SU-DHL-6 (cell line): Measurements from ENCODE around the gene CCDC81.

ENCODE experiments used
- H2AFZ ChIP-seq: fragments of 200-600 bp; sonication (generic); 2 replicates; pipeline ENCODE4 v1.6.1; 2014; ENCODE audit warnings: low read depth, mild to moderate bottlenecking, moderate library complexity, mixed read lengths, antibody characterized with exemption, low read length; ENCODE audit not compliant: severe bottlenecking
- H3F3A ChIP-seq: fragments of 200-600 bp; shearing (Covaris generic); 2 replicates; pipeline ENCODE4 v1.6.0; 2016; ENCODE audit warnings: antibody characterized with exemption, mild to moderate bottlenecking; ENCODE audit not compliant: insufficient read depth
- H3K27ac ChIP-seq: fragments of 200-600 bp; sonication (generic); 2 replicates; pipeline ENCODE4 v1.5.1; 2016; ENCODE audit warnings: low read depth, mild to moderate bottlenecking, low read length, moderate library complexity, mixed read lengths
- H3K27me3 ChIP-seq: fragments of 200-600 bp; sonication (generic), shearing (Covaris generic); 2 replicates; pipeline ENCODE4 v1.6.0; 2014; ENCODE audit warnings: mild to moderate bottlenecking, low read length
- H3K36me3 ChIP-seq: fragments of 200-600 bp; sonication (generic); 2 replicates; pipeline ENCODE4 v1.6.1; 2014; ENCODE audit warnings: mild to moderate bottlenecking, low read length, mixed read lengths
- H3K4me2 ChIP-seq: fragments of 300-600, 200-600 bp; shearing (Covaris generic), sonication (generic); 2 replicates; pipeline ENCODE4 v1.6.0; 2014; ENCODE audit warnings: low read length, low read depth, mild to moderate bottlenecking; ENCODE audit not compliant: poor library complexity, severe bottlenecking
- H3K4me3 ChIP-seq: fragments of 200-600 bp; sonication (generic); 2 replicates; pipeline ENCODE4 v1.5.1; 2014; ENCODE audit warnings: antibody characterized with exemption, low read length, mild to moderate bottlenecking, mixed read lengths; ENCODE audit not compliant: insufficient read depth, poor library complexity, severe bottlenecking
- H3K79me2 ChIP-seq: fragments of 200-600 bp; sonication (generic); 2 replicates; pipeline ENCODE4 v1.6.1; 2014; ENCODE audit warnings: mild to moderate bottlenecking, low read length, moderate library complexity; ENCODE audit not compliant: insufficient read depth
- H3K9ac ChIP-seq: fragments of 200-600 bp; sonication (generic); 2 replicates; pipeline ENCODE4 v1.7.0; 2014; ENCODE audit warnings: mild to moderate bottlenecking, low read length
- H3K9me2 ChIP-seq: fragments of 200-600 bp; sonication (generic); replicated peaks from 2 replicates; pipeline ENCODE4 v1.6.1; 2014; ENCODE audit warnings: low read length; ENCODE audit not compliant: insufficient read depth
- H3K9me3 ChIP-seq: fragments of 200-600 bp; sonication (generic); 2 replicates; pipeline ENCODE4 v1.6.1; 2014; ENCODE audit warnings: low read length, mixed read lengths; ENCODE audit not compliant: insufficient read depth
- H4K20me1 ChIP-seq: fragments of 200-600 bp; sonication (generic); 2 replicates; pipeline ENCODE4 v1.6.1; 2014; ENCODE audit warnings: low read depth, mild to moderate bottlenecking, antibody characterized with exemption, low read length, moderate library complexity, mixed read lengths
- CTCF ChIP-seq: fragments of 200-600 bp; sonication (generic); IDR thresholded peaks from one replicate; pipeline ENCODE4 v1.5.1; 2017; ENCODE audit warnings: antibody characterized with exemption, mild to moderate bottlenecking, low read length, moderate library complexity; ENCODE audit not compliant: insufficient read depth, poor library complexity, severe bottlenecking
- EZH2phosphoT487 ChIP-seq: fragments of 200-600 bp; sonication (generic), shearing (Covaris generic); conservative IDR thresholded peaks from 2 replicates; pipeline ENCODE4 v1.6.1; 2018; ENCODE audit warnings: mild to moderate bottlenecking, antibody characterized with exemption, low read length, moderate library complexity, mixed read lengths

The CCDC81 gene

GRCh38 chr11:86365546-86365945, 9.1 kb upstream of the CCDC81 start:
- Histone ChIP-seq H2AFZ (no peak overlapping the region), H3K4me2 (no peak overlapping the region), H3K36me3 (no peaks in the 10 kb centered on the region), H3K79me2 (no peaks in the 10 kb centered on the region), H3F3A (no peaks in the 10 kb centered on the region), H3K9ac (no peak overlapping the region), H3K27ac (no peak overlapping the region), H3K9me2 (no peaks in the 10 kb centered on the region), H3K4me3 (no peak overlapping the region), H4K20me1 (no peaks in the 10 kb centered on the region), H3K9me3 (no peaks in the 10 kb centered on the region), H3K27me3 (no peaks in the 10 kb centered on the region)
- no peak for TF ChIP-seq EZH2phosphoT487
- TF ChIP-seq CTCF, result no peak

GRCh38 chr11:86369668-86370067, 5.0 kb upstream of the CCDC81 start:
- Histone ChIP-seq H3F3A (no peaks in the 10 kb centered on the region), H3K9me3 (no peaks in the 10 kb centered on the region), H3K4me2 (no peak overlapping the region), H3K36me3 (no peaks in the 10 kb centered on the region), H2AFZ (no peak overlapping the region), H3K9me2 (no peaks in the 10 kb centered on the region), H3K27me3 (no peaks in the 10 kb centered on the region), H4K20me1 (no peaks in the 10 kb centered on the region), H3K27ac (no peak overlapping the region), H3K4me3 (no peak overlapping the region), H3K79me2 (no peaks in the 10 kb centered on the region), H3K9ac (no peak overlapping the region)
- TF ChIP-seq EZH2phosphoT487, result no peak
- no peak for TF ChIP-seq CTCF

- TF ChIP-seq CTCF (no peak), EZH2phosphoT487 (no peak)
Observed at GRCh38 chr11:86370171-86370570, 4.5 kb upstream of the CCDC81 start.

More at GRCh38 chr11:86370171-86370570, 4.5 kb upstream of the CCDC81 start:
- H3F3A ChIP-seq, result no peaks in the 10 kb centered on the region
- H3K4me2 ChIP-seq, result no peak overlapping the region
- H3K79me2 ChIP-seq, result no peaks in the 10 kb centered on the region
- H3K9me3 ChIP-seq, result no peaks in the 10 kb centered on the region
- no peak overlapping the region for H3K9ac ChIP-seq
- no peaks in the 10 kb centered on the region for H3K27me3 ChIP-seq
- H3K27ac ChIP-seq, result no peak overlapping the region
- no peaks in the 10 kb centered on the region for H3K36me3 ChIP-seq
- no peaks in the 10 kb centered on the region for H4K20me1 ChIP-seq
- H3K4me3 ChIP-seq, result no peak overlapping the region
- H2AFZ ChIP-seq, result no peak overlapping the region
- no peaks in the 10 kb centered on the region for H3K9me2 ChIP-seq
